22Rv1 (cell line): ENCODE results near the gene TMEM247.

Experiments
- CTCF ChIP-seq: fragments of 450-650 bp; IDR thresholded peaks from 2 replicates; pipeline ENCODE4 v1.5.1; 2017; ENCODE audit warnings: mild to moderate bottlenecking
- ZFX ChIP-seq: fragments of 450-650 bp; IDR thresholded peaks from 2 replicates; pipeline ENCODE4 v1.6.1; 2017; ENCODE audit warnings: antibody characterized with exemption, borderline replicate concordance

- TF ChIP-seq CTCF (no peak), ZFX (no peak)
Observed at GRCh38 chr2:46490521-46491141, 11.3 kb downstream of the TMEM247 start.
